Fibroblast of skin of left biceps (primary cell): ENCODE results near the gene SULF2.
"Not testable (repeated sequence)": the region's sequence is repeated elsewhere in the genome, so short reads cannot be mapped to it uniquely, and the experiment has no call there.

Experiments
- DNase-seq, 2 experiments: peaks; one replicate each; pipeline ENCODE4 v3.0.0-alpha.2; 2013; ENCODE audit warnings: low read depth in 2 of 2

SULF2 gene

GRCh38 chr20:47785311-47785853, at the start of gene SULF2:
Gene SULF2 (minus strand): TSS chr20:47785481. CDS start chr20:47757363, 28,118 bp downstream.
- no peak for DNase-seq

- not testable (repeated sequence) for DNase-seq
Measured at GRCh38 chr20:47831675-47832074, 46.4 kb upstream of the SULF2 start.

DNA sequence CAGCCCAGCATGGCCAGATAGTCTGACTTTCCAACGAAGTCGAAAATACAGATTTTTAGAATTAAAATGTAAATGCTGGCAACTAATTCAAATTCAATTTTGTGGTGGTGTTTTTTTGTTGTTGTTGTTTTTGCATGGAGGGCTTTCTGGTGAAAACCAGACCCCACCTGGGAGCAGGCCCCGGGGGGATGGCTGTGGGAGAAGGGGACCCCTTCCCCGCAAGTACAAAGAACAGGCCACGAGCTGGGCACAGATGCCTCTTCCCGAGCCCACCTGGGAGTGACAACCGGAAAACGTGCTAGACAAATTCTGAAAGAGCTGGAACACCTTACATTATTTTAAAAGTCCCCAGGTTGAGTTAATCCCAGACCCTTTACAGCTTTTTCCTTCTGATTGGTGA, 41.4 kb upstream of the SULF2 start:
- DNase-seq = not testable (repeated sequence)

DNA sequence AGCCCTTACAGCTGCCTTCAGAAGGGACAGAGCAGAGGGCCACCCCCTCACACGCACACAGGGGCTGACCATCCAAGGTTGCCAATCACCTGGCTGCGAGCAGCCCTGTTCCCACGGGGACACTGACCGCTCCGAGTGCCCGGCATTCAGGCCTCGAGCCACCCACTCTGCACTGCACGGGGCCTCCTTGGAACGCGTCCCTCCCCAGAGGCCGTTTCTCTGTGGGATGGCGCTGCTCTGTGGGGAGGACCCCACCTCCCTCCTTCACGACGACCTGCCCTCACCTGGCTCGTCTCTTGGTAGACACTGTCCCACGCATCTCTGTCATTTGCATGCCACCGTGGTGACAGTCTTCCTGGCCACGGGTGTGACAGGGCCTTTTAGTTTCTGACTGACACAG, 40.7 kb upstream of the SULF2 start:
- not testable (repeated sequence) for DNase-seq

DNA sequence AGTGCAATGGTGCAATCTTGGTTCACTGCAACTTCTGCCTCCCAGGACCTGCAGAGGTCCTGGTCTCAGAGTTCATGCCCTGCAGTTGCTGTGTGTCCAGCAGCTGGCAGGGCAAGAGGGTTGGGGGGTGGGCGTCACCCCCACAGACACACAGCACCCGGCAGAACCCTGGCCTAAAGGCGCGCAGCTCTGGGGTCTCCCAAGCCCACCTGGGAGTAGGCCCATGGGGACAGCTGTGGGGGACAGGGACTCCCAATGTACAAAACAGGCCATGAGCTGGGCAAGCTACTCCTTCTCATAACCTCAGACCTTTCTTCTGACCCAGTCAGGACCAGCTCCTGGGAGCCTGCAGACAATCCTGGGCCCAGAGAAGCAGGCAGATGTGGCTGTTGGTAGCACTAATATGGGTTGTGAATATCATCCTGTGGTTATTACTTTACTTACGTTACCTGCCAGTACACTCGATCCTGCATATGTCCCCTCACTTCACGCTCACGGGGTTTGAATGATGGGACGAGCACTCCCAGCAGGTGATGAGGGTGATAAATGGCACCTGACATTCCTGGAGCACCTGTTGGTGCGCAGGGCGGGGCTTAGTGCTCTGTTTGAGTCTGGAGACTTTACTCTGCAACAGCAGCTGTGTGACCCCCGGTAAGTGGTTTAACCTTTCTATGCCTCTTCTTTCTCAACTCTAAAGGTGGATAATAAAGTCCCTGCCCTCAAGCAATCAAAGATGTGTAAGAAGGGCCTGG, 39.9 kb upstream of the SULF2 start:
- no peak for DNase-seq

DNA sequence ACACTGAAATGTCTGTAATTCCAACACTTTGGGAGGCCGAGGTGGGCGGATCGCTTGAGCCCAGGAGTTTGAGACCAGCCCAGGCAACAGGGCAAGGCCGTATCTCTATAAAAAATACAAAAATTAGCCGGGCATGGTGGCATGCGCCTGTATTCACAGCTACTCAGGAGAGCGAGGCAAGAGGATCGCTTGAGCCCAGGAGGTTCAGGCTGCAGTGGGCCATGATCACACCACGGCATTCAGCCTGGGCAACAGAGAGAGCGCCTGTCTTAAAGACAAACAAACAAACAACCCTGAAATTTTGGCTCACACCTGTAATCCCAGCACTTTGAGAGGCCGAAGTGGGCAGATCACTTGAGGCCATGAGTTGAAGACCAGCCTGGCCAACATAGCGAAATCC, 38.7 kb upstream of the SULF2 start:
- DNase-seq = not testable (repeated sequence)

DNA sequence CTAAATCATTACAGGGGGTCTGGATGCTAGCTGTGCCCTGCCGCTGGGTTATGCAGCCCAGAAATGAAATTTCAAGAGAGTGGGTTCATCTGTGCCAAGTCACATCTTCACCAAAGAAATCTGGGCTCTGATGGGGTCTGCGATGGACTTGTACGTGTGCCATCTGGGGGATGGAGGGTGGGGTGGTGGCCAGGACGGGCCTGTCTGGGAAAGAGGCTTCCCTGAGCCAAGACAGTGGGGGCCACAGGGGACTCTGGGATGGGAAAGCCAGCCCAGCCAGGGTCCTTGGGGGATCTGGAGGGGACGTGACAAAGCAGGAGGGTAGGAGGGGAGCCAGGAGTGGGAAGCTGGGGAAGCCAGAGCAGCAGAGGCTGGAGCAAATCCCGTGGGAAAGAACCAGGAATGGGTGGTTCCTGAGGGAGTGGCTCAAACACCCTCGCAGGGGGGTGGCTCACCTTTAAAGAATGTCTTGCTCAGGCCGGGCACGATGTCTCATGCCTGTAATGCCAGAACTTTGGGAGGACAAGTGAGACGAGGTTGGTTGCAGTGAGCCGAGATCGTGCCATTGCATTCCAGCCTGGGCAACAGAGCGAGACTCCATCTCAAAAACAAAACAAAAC, 36.3 kb upstream of the SULF2 start:
- DNase-seq = no peak

- no peak for DNase-seq
Measured at GRCh38 chr20:47818996-47819609, 33.8 kb upstream of the SULF2 start.

DNA sequence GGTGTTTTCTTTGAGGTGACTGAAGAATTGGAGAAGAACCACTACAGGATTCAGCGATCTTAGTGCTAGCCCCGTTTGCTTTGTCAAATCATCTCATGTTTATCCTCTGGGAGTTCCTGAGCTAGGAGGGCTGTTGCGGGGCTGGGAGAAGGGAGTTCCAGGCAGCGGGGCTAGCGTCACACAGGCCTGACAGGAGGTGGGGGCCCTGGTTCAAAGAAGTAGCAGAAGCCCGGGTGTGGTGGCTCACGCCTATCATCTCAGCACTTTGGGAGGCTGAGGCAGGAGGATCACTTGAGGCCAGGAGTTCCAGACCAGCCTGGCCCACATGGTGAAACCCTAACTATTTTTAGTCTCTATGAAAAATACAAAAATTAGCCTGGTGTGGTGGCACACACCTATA, 33.2 kb upstream of the SULF2 start:
- DNase-seq = no peak

DNA sequence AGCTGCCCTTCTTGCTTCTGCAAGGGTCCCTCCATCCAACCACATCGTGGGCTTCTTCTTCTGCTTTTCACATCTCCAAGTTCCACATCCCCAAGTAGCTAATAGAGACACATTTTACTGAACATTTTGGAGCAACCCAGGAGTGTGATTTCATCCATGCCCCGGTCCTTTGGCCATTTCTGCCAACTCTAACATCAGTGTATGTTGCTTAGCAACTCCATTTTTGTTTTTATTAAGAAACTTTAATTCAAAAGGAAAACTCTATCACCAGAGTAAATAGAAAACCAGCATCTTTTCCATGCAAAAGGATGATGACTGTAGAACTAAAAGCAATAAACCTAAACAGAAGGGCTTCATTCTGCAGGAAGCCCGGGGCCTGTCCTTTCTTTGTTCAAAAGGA, 32.7 kb upstream of the SULF2 start:
- no peak for DNase-seq

- no peak for DNase-seq
Measured at GRCh38 chr20:47817573-47817972, 32.3 kb upstream of the SULF2 start.

- DNase-seq = no peak
Measured at GRCh38 chr20:47816487-47817451, 31.5 kb upstream of the SULF2 start.

DNA sequence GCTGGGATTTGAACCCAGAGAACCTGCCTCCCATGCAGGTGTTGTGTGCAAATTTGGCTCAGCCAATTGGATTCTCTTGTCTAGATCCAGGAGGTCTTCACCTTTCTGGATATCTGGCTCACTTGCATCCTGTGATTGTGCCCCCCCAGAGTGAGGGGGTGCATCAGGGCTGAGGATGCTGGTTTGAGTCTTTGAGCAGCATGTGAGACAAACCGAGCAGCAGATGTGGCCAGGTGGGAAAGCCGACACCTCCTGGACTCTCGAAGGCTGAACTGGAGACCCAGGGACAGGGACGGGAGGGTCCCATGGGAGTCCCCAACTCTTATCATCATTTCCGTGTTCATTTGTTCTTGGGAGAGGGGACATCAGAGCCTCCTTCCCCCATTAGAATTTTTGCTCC, 30.6 kb upstream of the SULF2 start:
- no peak for DNase-seq

DNA sequence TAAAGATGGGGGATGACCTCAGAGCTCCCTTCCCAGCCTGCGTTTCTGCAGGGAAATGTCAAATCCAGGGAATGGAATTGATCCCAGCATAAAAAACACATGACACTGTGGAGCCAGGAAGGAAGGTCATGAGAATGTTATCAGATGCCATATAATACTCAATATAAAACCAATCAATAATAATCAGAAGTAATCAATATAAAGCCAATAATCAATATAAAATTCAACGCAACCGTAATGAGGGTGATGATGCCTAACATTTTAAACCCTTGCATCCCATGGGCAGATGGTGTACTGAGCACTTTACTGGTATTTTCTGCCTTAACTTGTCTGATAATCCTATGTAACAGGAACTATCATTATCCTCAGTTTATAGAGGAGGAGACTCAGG, 30.1 kb upstream of the SULF2 start:
- DNase-seq = no peak

GRCh38 chr20:47814632-47815415, 29.5 kb upstream of the SULF2 start:
- DNase-seq = no peak

DNA sequence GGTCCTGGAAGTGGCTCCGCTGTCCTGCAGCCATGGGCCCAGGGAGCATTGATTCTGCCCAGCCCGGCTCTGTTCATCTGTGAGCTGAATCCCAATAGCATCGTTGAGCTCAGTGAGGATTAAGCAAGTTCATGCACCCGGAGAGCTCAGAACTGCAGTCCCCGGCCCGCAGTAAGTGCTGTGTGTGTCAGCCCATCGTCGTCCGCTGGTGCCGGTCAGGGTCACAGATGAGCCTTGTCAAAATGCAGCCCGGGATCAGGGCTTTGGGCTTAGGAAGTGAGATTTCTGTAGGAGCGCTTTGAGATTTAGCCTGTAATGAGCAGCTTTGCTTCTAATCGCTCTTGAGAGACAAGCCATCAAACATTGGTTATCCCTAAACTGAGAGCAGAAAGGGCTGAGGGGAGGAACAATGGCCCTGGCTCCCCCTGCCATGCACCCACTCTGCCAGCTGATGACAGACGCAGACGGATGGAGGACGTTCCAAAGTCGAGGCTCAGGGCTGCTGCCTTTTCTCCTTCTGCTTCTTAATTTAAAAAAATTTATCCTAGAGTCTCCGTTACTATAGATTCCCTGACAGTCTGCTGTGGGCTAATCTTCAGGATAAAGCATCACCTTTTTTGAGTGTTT, 25.6 kb upstream of the SULF2 start:
- DNase-seq = no peak

DNA sequence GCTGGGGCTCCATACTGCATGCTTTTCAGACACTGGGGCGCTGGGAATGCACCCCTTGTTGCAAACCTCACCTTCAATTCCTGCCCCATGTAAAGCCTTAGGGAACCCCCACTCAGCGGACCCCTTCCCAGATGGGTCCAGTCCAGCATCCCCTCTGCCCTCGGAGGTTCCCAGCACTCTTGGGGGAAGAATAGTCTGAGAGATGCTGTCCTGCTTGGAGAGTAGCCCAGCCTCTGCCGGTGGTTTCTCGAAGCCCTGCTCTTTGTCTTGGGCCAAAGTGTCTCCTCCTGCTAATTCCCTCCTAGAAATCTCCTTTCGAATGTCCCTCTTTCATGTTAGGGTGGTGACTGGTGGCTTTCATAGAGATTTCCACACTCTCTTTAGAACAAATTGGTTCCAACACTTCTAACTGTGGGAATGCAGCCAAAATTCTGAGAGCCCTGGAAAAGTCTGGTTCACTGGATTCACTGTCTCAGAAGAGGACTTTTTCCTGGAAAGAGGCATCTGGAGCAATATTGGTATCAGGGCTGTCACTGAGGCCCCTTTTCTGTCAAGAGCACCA, 24.9 kb upstream of the SULF2 start:
- no peak for DNase-seq

DNA sequence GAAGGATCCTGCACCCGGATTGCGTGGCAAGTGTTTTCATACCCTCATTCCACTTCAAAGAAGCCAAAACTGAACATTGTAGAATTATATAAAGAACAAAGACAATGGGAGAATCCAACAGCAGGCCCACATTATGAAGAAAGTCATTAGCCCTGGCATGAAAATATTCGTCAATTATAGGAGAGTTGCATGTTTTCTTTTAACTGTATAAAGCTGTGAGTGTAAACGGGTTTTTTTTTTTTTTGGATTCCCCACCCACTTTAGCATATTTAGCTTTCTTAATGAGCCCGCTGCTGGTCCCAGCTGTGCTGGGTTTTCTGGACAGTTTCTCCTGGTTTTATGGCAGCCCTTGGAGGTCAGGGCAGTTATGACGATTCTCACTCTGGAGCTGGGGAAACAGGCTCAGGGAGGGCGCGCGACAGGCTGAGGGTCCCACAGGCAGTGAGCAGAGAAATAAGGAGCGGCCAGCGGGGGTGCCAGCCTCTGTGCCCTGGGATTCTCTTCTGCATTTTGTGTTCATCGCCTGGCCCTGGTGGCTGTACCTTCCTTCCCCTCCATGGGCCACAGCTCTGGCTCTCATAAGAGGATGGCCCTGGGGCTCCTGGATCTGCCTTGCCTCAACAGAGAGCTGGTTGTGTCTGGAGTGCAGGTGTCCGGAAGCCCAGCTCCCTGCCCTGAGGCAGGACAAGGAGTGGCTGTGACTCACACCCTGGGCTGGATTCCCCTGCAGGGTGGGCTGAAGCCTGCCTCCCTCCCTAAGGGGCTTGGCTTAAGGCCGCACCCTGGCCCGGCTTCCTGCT, 24.1 kb upstream of the SULF2 start:
- no peak for DNase-seq

GRCh38 chr20:47805951-47806350, 20.7 kb upstream of the SULF2 start:
- DNase-seq = no peak
